Urinary bladder (tissue), 4 donors: Measurements from ENCODE around the gene HBS1L. TPM values are rescaled to one million over a fixed set of nuclear protein-coding genes. Genes with fewer than 3 reads are reported as not detected.

Experiments used
- DNase-seq: peaks from one replicate; pipeline ENCODE4 v3.0.0-alpha.2; 2015; ENCODE audit errors: extremely low spot score
- H3K27ac ChIP-seq: one replicate; pipeline ENCODE4 v1.5.1; 2013; ENCODE audit warnings: low read depth, mild to moderate bottlenecking, moderate library complexity
- H3K36me3 ChIP-seq: one replicate; pipeline ENCODE4 v1.6.1; 2013; ENCODE audit warnings: mild to moderate bottlenecking, moderate library complexity; ENCODE audit not compliant: insufficient read depth
- H3K4me1 ChIP-seq: one replicate; pipeline ENCODE4 v1.6.1; 2013; ENCODE audit warnings: mild to moderate bottlenecking, moderate library complexity; ENCODE audit not compliant: insufficient read depth
- H3K4me3 ChIP-seq: one replicate; pipeline ENCODE4 v1.5.1; 2013; ENCODE audit warnings: low read depth, low read length
- WGBS: extraction: QIAGEN DNeasy Blood & Tissue Kit; methylation state at CpG from one replicate; pipeline ENCODE4 v1.1.7; 2013; 5-methylcytosine and 5-hydroxymethylcytosine counted together
- polyA plus RNA-seq: library from polyadenylated mRNA; stranded (reverse); fragments of 200-250 nt; gene quantifications from one replicate; pipeline ENCODE4 v1.2.3, GENCODE V29; 2013
- total RNA-seq: library from RNA; depleted of rRNA; stranded (reverse); fragments of >200 nt; gene quantifications from one replicate; pipeline ENCODE4 v1.2.3, GENCODE V29; 2014
- donor health status: healthy with polysubstance abuse.
- donor health status: healthy.

The HBS1L gene
- total and polyA plus RNA-seq, 2 donors = 47.3 to 105 TPM

- H3K4me1 ChIP-seq = no peaks in the 10 kb centered on the region
- no peaks in the 10 kb centered on the region for H3K36me3 ChIP-seq
- no peak for DNase-seq
- no peak overlapping the region for H3K27ac ChIP-seq
- no peak overlapping the region for H3K4me3 ChIP-seq
- WGBS = 94% methylated on average over 5 of the region's 5 CpGs
Observed at GRCh38 chr6:134956032-134956431, 98.6 kb downstream of the HBS1L start.

- H3K4me3 ChIP-seq = no peak overlapping the region
- no peaks in the 10 kb centered on the region for H3K4me1 ChIP-seq
- H3K27ac ChIP-seq = no peak overlapping the region
- WGBS = 80% methylated on average over 4 of the region's 4 CpGs
- no peak for DNase-seq
- no peaks in the 10 kb centered on the region for H3K36me3 ChIP-seq
Observed at GRCh38 chr6:134954272-134955000, 100.2 kb downstream of the HBS1L start.

- H3K36me3 ChIP-seq = no peaks in the 10 kb centered on the region
- WGBS = 87% methylated on average over 13 of the region's 13 CpGs
- H3K4me1 ChIP-seq = no peaks in the 10 kb centered on the region
- DNase-seq = no peak
- H3K27ac ChIP-seq = no peak overlapping the region
- no peak overlapping the region for H3K4me3 ChIP-seq
Observed at GRCh38 chr6:134951494-134952263, 102.9 kb downstream of the HBS1L start.

- 48% methylated on average over 2 of the region's 2 CpGs for WGBS
- Histone ChIP-seq H3K36me3 (no peaks in the 10 kb centered on the region), H3K4me3 (no peak overlapping the region), H3K4me1 (no peaks in the 10 kb centered on the region), H3K27ac (no peak overlapping the region)
- DNase-seq = no peak
Observed at GRCh38 chr6:134950482-134950881, 104.1 kb downstream of the HBS1L start.

GRCh38 chr6:134949927-134950326 lies 104.7 kb downstream of the HBS1L start, which contains the start of gene ALDH8A1:
Gene ALDH8A1 (minus strand): TSS chr6:134950101. CDS start chr6:134950053, 48 bp downstream.
- Histone ChIP-seq H3K36me3 (no peaks in the 10 kb centered on the region), H3K4me1 (no peaks in the 10 kb centered on the region), H3K27ac (no peak within 1 kb of the TSS), H3K4me3 (no peak within 1 kb of the TSS)
- 64% methylated on average over 4 of the region's 4 CpGs for WGBS
- no peak for DNase-seq

GRCh38 chr6:134948691-134949090 lies 105.9 kb downstream of the HBS1L start:
- DNase-seq = no peak
- no peaks in the 10 kb centered on the region for H3K36me3 ChIP-seq
- H3K4me3 ChIP-seq = no peak overlapping the region
- H3K4me1 ChIP-seq = no peaks in the 10 kb centered on the region
- H3K27ac ChIP-seq = no peak overlapping the region
- WGBS = 81% methylated on average over 1 of the region's 1 CpG

- H3K4me1 ChIP-seq = no peaks in the 10 kb centered on the region
- H3K36me3 ChIP-seq = no peaks in the 10 kb centered on the region
- no peak overlapping the region for H3K27ac ChIP-seq
- no peak for DNase-seq
- H3K4me3 ChIP-seq = no peak overlapping the region
Observed at GRCh38 chr6:134948142-134948541, 106.5 kb downstream of the HBS1L start.

- Histone ChIP-seq H3K4me3 (no peak overlapping the region), H3K27ac (no peak overlapping the region), H3K36me3 (no peaks in the 10 kb centered on the region), H3K4me1 (no peaks in the 10 kb centered on the region)
- DNase-seq = no peak
Observed at GRCh38 chr6:134945045-134945444, 109.6 kb downstream of the HBS1L start.

GRCh38 chr6:134943522-134944111 lies 111.0 kb downstream of the HBS1L start:
- H3K4me1 ChIP-seq = no peaks in the 10 kb centered on the region
- no peaks in the 10 kb centered on the region for H3K36me3 ChIP-seq
- no peak overlapping the region for H3K27ac ChIP-seq
- no peak overlapping the region for H3K4me3 ChIP-seq
- DNase-seq = no peak
- WGBS = 96% methylated on average over 9 of the region's 9 CpGs

- Histone ChIP-seq H3K27ac (no peak overlapping the region), H3K4me3 (no peak overlapping the region), H3K36me3 (no peaks in the 10 kb centered on the region), H3K4me1 (no peaks in the 10 kb centered on the region)
- WGBS = 76% methylated on average over 5 of the region's 5 CpGs
- no peak for DNase-seq
Observed at GRCh38 chr6:134938896-134939295, 115.7 kb downstream of the HBS1L start.

- Histone ChIP-seq H3K36me3 (no peaks in the 10 kb centered on the region), H3K27ac (no peak overlapping the region), H3K4me3 (no peak overlapping the region), H3K4me1 (no peaks in the 10 kb centered on the region)
- WGBS = 77% methylated on average over 5 of the region's 5 CpGs
- DNase-seq = no peak
Observed at GRCh38 chr6:134937426-134937825, 117.2 kb downstream of the HBS1L start.

GRCh38 chr6:134936931-134937330 lies 117.7 kb downstream of the HBS1L start:
- DNase-seq = no peak
- Histone ChIP-seq H3K4me1 (no peaks in the 10 kb centered on the region), H3K27ac (no peak overlapping the region), H3K4me3 (no peak overlapping the region), H3K36me3 (no peaks in the 10 kb centered on the region)
- WGBS = 55% methylated on average over 5 of the region's 5 CpGs

- no peak for DNase-seq
- 89% methylated on average over 5 of the region's 5 CpGs for WGBS
- H3K4me1 ChIP-seq = no peaks in the 10 kb centered on the region
- H3K36me3 ChIP-seq = no peaks in the 10 kb centered on the region
- H3K4me3 ChIP-seq = no peak overlapping the region
- no peak overlapping the region for H3K27ac ChIP-seq
Observed at GRCh38 chr6:134936476-134936875, 118.1 kb downstream of the HBS1L start.
